ENCODE results near the gene C9orf72.
A peak's percentile ranks its signal among the peaks of the same experiment; 100 is the strongest.

The C9orf72 gene

DNA sequence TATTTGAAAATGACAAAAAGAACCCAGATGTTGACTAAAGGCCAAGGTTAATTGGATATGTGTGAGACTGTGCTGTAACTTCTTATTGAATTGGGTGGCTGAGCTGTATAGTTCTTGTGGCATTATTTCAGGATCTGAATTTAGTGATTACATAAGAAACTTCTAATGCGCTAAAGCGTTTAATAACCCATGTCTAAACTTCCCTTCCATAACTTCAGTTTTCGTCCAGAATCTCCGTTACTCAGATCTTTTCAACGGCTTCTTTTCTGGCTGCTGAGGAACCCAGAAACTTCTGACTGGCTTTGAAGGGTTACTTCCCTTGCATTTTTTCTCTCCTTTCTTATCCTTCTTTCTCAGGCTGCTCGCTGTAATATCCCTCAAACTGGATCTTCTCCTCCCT, 28.1 kb upstream of the C9orf72 start:
- TF ChIP-seq Cebpa-rat (IDR thresholded peaks at IDR 0.05) = no peak
- H3K27me3 ChIP-seq = no peaks in the 10 kb centered on the region
- H3K9me3 ChIP-seq = no peaks in the 10 kb centered on the region
- no peaks in the 10 kb centered on the region for H3K4me1 ChIP-seq
- no peaks in the 10 kb centered on the region for H3K36me3 ChIP-seq
- H3K9ac ChIP-seq = no peak overlapping the region
- no peaks in the 10 kb centered on the region for H4K20me1 ChIP-seq
- no peak overlapping the region for H3K27ac ChIP-seq
- no peak overlapping the region for H3K4me2 ChIP-seq
- H3K4me3 ChIP-seq = no peak overlapping the region

DNA sequence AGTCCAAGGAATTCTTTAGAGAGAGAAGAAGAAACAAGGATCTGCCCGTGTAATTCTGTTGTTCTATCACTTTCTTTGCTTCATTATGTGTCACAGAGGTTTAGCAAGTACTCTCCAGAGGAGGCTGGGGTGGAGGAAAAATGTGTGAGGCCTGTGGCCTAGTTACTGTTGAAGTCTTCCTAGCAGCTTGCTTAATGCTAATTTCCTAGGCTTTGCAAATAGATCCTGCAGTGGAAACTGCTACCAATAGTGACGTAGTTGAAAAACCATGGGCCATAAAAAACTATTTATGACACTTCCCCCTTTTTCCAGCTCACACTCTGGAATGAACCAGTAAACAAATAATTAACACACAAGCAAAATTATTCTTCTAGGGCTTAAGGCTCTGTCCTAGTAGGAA, 27.0 kb upstream of the C9orf72 start:
- Histone ChIP-seq H3K27ac (no peak overlapping the region), H3K36me3 (no peaks in the 10 kb centered on the region)

DNA sequence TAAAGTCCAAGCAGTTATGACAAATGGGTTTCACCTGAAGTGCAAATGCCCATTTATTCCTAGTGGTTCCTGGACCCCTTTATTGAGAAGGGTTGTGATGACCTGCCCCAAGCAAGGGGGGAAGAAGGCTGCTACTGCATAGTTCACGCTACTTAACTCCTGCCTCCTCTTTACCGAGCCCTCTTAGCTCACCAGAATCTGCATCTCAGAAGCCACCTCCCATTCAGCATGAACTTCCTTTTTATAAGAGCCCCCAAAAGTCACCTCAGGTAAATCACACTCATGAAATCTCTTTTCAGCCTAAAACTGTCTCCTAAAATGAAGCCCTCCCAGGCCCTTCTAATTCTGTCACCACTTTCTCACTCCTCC, 26.6 kb upstream of the C9orf72 start:
- H4K20me1 ChIP-seq = no peaks in the 10 kb centered on the region
- H3K36me3 ChIP-seq = no peaks in the 10 kb centered on the region
- no peak overlapping the region for H3K9ac ChIP-seq
- H3K27me3 ChIP-seq = no peaks in the 10 kb centered on the region
- no peaks in the 10 kb centered on the region for H3K9me3 ChIP-seq
- no peak overlapping the region for H3K27ac ChIP-seq
- H3K4me2 ChIP-seq = no peak overlapping the region
- no peaks in the 10 kb centered on the region for H3K4me1 ChIP-seq
- no peak for TF ChIP-seq Cebpa-rat (IDR thresholded peaks at IDR 0.05)
- no peak overlapping the region for H3K4me3 ChIP-seq

More for the DNA sequence above, 27.0 kb upstream of the C9orf72 start:
- Histone ChIP-seq H3K4me1 (no peaks in the 10 kb centered on the region), H3K9ac (no peak overlapping the region), H4K20me1 (no peaks in the 10 kb centered on the region), H3K9me3 (no peaks in the 10 kb centered on the region), H3K4me3 (no peak overlapping the region), H3K4me2 (no peak overlapping the region), H3K27me3 (no peaks in the 10 kb centered on the region)
- no peak for TF ChIP-seq Cebpa-rat (IDR thresholded peaks at IDR 0.05)

DNA sequence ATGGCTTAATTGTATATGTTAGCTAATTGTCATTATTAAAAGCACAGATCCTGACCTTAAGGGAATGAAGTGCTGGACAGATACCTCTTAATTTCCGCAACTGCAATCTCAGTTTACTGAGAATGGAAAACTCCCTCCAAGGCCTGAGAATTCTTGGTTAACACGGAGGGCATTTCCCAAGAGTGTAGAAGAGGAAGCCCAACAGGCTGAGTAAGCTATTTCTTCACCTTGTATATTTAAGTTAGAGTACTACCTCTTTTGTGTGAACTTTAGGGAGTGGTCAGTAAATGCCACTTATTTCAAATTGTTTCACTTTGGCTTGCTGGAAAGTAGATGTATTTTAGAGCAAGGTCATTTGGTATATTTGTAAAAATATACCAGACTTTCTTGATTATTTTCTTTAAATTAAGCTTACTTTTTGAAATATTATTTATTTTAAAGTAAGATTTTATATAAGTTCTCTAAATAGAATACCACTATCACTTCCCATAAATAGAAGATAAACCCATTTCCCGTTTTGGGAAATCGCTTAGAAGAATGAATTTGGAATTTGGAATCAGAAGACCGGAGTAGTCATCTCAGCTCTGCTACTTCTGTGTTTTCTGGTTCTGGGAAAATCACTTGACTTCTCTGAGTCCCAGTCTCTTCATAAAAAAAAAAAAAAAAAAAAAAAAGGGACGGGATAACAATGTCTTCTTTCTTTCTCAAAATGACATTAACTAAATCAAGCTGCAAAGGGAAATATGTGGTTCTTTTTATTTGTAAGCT, 26.0 kb upstream of the C9orf72 start:
- no peaks in the 10 kb centered on the region for H4K20me1 ChIP-seq
- H3K4me1 ChIP-seq = no peaks in the 10 kb centered on the region
- H3K4me3 ChIP-seq = no peak overlapping the region
- H3K27me3 ChIP-seq = no peaks in the 10 kb centered on the region
- H3K9ac ChIP-seq = no peak overlapping the region
- TF ChIP-seq Cebpa-rat (IDR thresholded peaks at IDR 0.05) = no peak
- no peaks in the 10 kb centered on the region for H3K36me3 ChIP-seq
- H3K4me2 ChIP-seq = no peak overlapping the region
- no peaks in the 10 kb centered on the region for H3K9me3 ChIP-seq
- no peak overlapping the region for H3K27ac ChIP-seq

DNA sequence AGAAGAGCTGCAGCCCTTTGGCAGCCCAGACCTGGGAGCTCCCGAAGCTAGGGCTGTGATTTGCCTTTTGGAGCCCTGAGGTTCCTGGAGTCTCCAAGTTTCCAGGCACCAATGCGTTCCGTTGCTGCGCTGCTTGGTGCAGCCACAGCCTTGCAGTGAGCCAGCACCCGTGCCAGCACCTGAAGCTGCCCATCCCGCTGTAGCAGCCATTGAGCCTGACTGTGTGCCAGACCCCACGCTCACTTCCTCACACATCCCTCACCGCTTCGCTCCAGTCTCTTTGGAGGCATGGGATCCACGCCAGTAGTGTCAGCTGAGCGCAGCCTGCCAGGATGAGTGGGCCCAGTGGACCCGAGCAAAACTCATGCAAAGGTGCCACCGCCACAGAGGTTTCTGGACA, 22.5 kb upstream of the C9orf72 start:
- H3K4me2 ChIP-seq = no peak overlapping the region
- H4K20me1 ChIP-seq = no peaks in the 10 kb centered on the region
- H3K4me1 ChIP-seq = no peaks in the 10 kb centered on the region
- H3K9ac ChIP-seq = no peak overlapping the region
- H3K36me3 ChIP-seq = no peaks in the 10 kb centered on the region
- no peak overlapping the region for H3K27ac ChIP-seq
- H3K27me3 ChIP-seq = no peaks in the 10 kb centered on the region
- no peak overlapping the region for H3K4me3 ChIP-seq
- no peak for TF ChIP-seq Cebpa-rat (IDR thresholded peaks at IDR 0.05)
- H3K9me3 ChIP-seq = peaks cover 3% of the 10 kb centered on the region; the same call in 1 of the 2 replicates

DNA sequence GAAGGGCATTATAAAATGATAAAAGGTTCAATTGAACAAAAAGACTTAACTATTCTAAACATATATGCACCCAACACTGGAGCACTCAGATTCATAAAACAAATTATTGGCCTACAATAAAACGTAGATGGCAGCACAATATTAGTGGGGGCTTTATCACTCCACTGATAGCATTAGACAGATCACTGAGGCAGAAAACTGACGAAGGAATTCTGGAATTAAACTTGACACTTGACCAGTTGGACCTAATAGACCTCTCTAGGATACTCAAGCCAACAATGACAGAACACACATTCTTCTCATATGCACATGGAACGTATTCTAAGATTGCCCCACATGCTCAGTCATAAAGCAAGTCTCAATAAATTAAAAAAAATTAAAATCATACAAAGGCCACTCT, 18.4 kb upstream of the C9orf72 start:
- no peak overlapping the region for H3K4me2 ChIP-seq
- TF ChIP-seq Cebpa-rat (IDR thresholded peaks at IDR 0.05) = no peak

DNA sequence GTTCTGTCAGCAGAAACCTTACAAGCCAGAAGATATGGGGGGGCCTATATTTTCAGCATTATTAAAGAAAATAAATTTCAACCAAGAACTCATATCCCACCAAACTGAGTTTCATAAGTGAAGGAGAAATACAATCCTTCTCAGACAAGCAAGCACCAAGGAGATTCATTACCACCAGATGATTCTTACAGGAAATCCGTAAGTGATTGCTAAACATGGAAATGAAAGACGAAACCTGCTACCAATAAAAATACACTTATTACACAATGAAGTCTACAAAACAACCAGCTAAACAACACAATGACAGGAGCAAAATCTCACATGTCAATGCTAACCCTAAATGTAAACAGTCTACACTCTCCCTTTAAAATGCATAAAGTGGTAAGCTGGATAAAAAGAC, 17.8 kb upstream of the C9orf72 start:
- no peak for TF ChIP-seq Cebpa-rat (IDR thresholded peaks at IDR 0.05)
- no peaks in the 10 kb centered on the region for H3K27me3 ChIP-seq
- no peak overlapping the region for H3K27ac ChIP-seq
- peaks cover 8% of the 10 kb centered on the region; the same call in 1 of the 2 replicates for H3K9me3 ChIP-seq
- H4K20me1 ChIP-seq = no peaks in the 10 kb centered on the region
- H3K36me3 ChIP-seq = no peaks in the 10 kb centered on the region
- no peak overlapping the region for H3K4me2 ChIP-seq
- no peak overlapping the region for H3K9ac ChIP-seq
- H3K4me3 ChIP-seq = no peak overlapping the region
- H3K4me1 ChIP-seq = peaks cover 11% of the 10 kb centered on the region; the same call in 1 of the 2 replicates

More for the DNA sequence above, 18.4 kb upstream of the C9orf72 start:
- H4K20me1 ChIP-seq = no peaks in the 10 kb centered on the region
- peaks cover 8% of the 10 kb centered on the region; the same call in 1 of the 2 replicates for H3K9me3 ChIP-seq
- no peaks in the 10 kb centered on the region for H3K36me3 ChIP-seq
- peaks cover 11% of the 10 kb centered on the region; the same call in 1 of the 2 replicates for H3K4me1 ChIP-seq
- no peak overlapping the region for H3K4me3 ChIP-seq
- no peaks in the 10 kb centered on the region for H3K27me3 ChIP-seq
- H3K9ac ChIP-seq = no peak overlapping the region
- H3K27ac ChIP-seq = no peak overlapping the region

DNA sequence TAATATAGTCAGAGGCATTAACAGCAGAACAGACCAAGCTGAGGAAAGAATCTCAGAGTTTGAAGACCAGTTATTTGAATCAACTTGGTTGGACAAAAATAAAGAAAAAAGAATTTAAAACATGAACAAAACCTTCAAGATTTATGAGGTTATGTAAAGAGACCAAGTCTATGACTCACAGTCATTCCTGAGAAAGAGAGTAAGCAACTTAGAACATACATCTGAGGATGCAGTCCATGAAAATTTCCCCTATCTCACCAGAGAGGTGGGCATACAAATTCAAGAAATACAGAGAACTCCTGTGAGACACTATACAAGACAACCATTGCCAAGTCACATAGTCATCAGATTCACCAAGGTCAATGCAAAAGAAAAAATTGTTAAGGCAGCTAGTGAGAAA, 17.4 kb upstream of the C9orf72 start:
- no peaks in the 10 kb centered on the region for H4K20me1 ChIP-seq
- peaks cover 11% of the 10 kb centered on the region; the same call in 1 of the 2 replicates for H3K4me1 ChIP-seq
- H3K4me2 ChIP-seq = no peak overlapping the region
- no peak overlapping the region for H3K4me3 ChIP-seq
- no peaks in the 10 kb centered on the region for H3K36me3 ChIP-seq
- TF ChIP-seq Cebpa-rat (IDR thresholded peaks at IDR 0.05) = no peak
- H3K9ac ChIP-seq = no peak overlapping the region
- H3K9me3 ChIP-seq = peaks cover 8% of the 10 kb centered on the region; the same call in 1 of the 2 replicates
- no peak overlapping the region for H3K27ac ChIP-seq
- no peaks in the 10 kb centered on the region for H3K27me3 ChIP-seq

DNA sequence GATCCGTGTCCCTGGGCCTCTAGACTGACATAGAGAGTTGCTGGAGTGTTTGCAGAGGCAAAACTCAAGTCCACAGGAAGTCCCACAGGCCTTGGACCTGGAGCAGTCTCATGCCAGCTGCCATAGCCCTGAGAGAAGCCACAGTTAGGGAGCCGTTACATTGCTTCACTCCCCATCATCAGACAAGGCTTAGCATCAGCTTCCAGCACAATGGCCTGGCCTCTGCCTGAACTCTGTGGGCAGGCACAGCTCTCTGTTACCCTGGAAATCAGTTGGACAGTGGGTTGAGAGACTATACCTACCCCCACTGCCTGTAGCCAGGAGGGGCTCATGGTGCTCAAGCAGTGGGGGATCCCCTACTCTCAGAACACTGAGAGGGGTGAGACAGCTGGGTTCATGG, 16.2 kb upstream of the C9orf72 start:
- H3K4me3 ChIP-seq = no peak overlapping the region
- no peak overlapping the region for H3K4me2 ChIP-seq
- no peak for TF ChIP-seq Cebpa-rat (IDR thresholded peaks at IDR 0.05)
- H3K9me3 ChIP-seq = peaks cover 8% of the 10 kb centered on the region; the same call in 1 of the 2 replicates
- H3K4me1 ChIP-seq = peaks cover 11% of the 10 kb centered on the region; the same call in 1 of the 2 replicates
- H3K27ac ChIP-seq = 0 out of 2 replicates have a peak overlapping the region, but pooled peaks have one; percentile 6
- no peak overlapping the region for H3K9ac ChIP-seq
- H4K20me1 ChIP-seq = no peaks in the 10 kb centered on the region
- no peaks in the 10 kb centered on the region for H3K27me3 ChIP-seq
- H3K36me3 ChIP-seq = no peaks in the 10 kb centered on the region

- Histone ChIP-seq H4K20me1 (no peaks in the 10 kb centered on the region), H3K4me1 (peaks cover 11% of the 10 kb centered on the region; the same call in 1 of the 2 replicates), H3K4me2 (no peak overlapping the region), H3K36me3 (no peaks in the 10 kb centered on the region), H3K27ac (no peak overlapping the region), H3K9me3 (peaks cover 8% of the 10 kb centered on the region; the same call in 1 of the 2 replicates), H3K27me3 (no peaks in the 10 kb centered on the region), H3K4me3 (no peak overlapping the region), H3K9ac (no peak overlapping the region)
- no peak for TF ChIP-seq Cebpa-rat (IDR thresholded peaks at IDR 0.05)
These were observed 13.0 kb upstream of the C9orf72 start for GRCh38 chr9:27586304-27586703.

Measured in BLaER1 (cell line).